GM04504 (cell line): ENCODE data around the gene CD6.

Experiments used
- DNase-seq: peaks from one replicate; pipeline ENCODE4 v3.0.0-alpha.2; 2012; ENCODE audit warnings: low read depth

Gene CD6

GRCh38 chr11:60934790-60935605, 36.5 kb upstream of the CD6 start:
- DNase-seq, result no peak

GRCh38 chr11:60935676-60936442, 35.6 kb upstream of the CD6 start:
- no peak for DNase-seq

GRCh38 chr11:60936467-60937143, 34.9 kb upstream of the CD6 start:
- DNase-seq, result no peak

DNA sequence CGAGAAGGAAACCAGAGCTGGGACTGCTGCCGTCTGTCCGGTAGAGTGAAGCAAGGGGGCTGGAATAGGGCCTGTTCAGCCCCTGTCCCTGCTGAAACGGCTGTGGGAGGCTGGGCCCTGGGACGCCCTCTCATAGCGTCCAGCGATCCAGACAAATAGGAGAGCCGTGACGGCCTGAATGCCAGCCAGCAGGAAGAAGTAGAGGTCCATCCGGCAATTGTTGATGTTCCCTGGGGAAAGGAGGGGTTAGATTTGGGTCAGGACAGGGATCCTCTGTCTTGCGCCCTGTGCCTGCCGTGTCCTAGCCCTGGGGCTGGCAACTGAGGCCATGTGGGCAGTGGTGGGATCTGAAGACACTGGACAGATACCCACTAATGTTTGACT, 34.3 kb upstream of the CD6 start:
- DNase-seq, result no peak

GRCh38 chr11:60937811-60938210, 33.7 kb upstream of the CD6 start:
- no peak for DNase-seq

DNA sequence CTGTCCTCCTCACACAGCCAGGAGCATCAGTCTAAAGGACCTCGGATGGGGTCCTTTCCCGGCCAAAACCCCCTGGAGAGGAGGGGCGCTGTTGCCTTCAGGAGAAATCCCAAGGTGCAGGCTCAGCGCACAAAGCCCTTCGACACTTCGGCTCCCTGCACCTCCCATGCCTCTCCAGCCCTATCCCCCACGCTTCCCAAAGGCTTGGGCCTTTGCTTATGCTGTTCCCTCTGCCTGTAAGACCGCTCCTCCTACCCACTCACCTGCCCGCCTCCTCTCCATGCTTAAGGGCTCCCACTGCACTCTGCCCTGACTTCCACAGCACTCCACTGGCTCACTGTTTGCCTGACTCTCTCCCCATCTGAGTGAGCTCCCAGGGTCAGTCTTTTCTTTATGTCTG, 33.0 kb upstream of the CD6 start:
- DNase-seq, result no peak

GRCh38 chr11:60939301-60939700, 32.2 kb upstream of the CD6 start:
- no peak for DNase-seq

- no peak for DNase-seq
Observed at GRCh38 chr11:60939855-60940254, 31.6 kb upstream of the CD6 start.

GRCh38 chr11:60941371-60942119, 29.9 kb upstream of the CD6 start:
- no peak for DNase-seq

DNA sequence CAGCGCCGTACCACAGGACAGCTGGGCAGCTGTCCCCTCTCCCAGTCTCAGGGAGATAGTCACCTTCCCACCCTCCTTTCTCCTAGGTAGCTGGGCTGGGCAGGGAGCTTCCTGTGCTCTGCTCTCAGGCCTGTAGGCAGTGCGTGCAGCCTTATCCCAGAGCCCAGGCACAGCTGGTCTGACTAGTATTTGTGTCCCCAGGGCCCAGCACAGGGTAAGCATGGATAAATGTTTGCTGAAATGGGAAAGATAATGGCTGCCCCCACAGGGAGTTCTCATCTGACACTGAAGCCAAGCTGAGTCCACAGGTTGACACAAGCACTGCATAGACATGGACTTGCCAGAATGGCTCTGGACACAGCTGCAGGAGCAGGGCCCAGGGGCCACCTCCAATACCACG, 29.3 kb upstream of the CD6 start:
- DNase-seq, result no peak

DNA sequence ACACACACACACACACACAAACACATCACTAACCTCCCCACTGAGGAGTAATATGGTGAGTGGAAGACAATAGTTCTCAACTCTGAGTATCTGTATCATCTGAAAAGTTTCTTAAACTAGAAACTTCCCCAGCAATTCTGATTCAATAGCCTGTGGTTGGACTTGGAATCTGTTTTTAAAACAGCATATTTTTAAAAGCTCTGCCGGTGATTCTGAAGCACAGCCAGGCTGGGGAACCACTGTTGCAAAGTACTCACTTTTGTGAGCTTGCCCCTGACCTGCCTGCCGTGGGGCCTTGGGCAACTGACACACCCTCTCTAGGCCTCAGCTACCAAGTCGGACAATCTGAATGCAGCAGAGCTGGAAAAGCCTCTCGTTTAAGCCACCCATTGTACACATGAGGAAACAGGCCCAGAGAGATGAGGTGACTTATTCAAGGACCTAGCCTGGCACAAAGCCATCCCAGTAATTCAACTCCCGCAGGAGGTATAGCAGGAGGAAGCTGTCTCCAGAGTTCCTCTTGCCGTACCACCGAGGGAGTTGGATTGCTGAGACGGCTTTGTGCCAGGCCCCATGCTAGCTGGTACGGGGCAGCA, 28.4 kb upstream of the CD6 start:
- DNase-seq, result no peak

- DNase-seq, result no peak
Observed at GRCh38 chr11:60944490-60945294, 26.8 kb upstream of the CD6 start.

DNA sequence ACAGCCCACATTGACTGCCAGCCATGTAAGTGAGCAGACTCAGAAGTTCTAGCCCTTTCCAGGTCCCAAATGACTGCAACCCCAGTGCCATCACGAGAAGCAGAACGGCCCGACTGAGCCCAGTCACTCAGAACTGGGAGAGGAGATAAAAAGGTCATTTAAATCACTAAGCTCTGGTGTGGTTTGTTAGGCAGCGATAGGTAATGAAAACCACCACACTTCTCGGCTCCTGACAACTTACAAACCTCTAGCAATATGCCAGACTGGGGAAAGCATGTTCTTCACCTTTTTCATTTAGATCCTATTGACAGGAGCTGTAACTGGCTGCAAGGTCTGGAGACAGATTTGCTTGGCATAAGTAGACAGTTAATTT, 26.2 kb upstream of the CD6 start:
- no peak for DNase-seq

GRCh38 chr11:60946601-60947264, 24.7 kb upstream of the CD6 start:
- no peak for DNase-seq

DNA sequence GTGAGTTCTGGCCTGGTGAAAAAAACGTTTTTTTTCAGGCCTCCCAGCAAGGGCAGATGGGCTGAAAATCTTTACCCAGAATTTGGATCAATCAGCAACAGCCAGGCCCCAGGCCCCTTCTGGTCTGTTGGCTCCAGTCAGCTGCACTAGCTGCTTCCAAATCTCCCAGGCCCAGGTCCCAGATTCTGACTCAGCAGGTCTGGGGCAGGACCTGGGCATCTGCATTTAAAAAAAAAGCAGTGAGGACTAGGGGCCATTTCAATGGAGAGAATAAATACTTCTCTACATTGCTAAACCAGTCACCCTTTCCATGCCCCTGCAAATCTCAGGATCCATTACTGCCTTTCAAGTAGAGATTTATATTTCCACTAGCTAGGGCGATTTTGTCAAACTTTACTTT, 23.8 kb upstream of the CD6 start:
- no peak for DNase-seq

DNA sequence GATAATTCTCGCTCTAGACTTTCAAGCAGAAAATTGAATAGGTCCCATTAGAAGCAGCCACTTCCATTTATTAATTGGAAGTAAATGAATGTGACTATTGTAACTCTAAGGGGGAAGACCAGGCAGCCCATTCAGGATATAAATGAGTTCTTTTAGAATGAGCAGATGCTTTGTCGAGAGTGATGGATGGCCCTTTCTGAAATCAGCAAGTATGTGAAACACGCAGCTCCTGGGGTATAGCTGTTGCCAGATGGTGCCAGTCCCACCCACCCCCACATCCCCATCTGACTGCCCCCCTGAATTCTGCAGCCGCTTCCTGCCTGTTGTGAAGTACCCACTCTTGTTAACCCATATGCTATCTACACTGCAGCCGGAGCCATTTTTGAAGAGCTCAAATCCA, 23.2 kb upstream of the CD6 start:
- DNase-seq, result no peak

GRCh38 chr11:60950024-60950423, 21.5 kb upstream of the CD6 start:
- no peak for DNase-seq

GRCh38 chr11:60950933-60951605, 20.4 kb upstream of the CD6 start:
- no peak for DNase-seq

- no peak for DNase-seq
Observed at GRCh38 chr11:60951606-60951903, 19.9 kb upstream of the CD6 start.
